Calu3 (cell line): ENCODE results near the gene MISFA. TPM values are rescaled to one million over a fixed set of nuclear protein-coding genes. Genes with fewer than 3 reads are reported as not detected.

ENCODE experiments used
- BruUV-seq: library from RNA; stranded (reverse); fragments of 400-500 nt; replicated peaks from 2 replicates; lab custom pipeline; 2021; lab: Mats Ljungman, UMichigan
- CTCF ChIA-PET: fragments of 300-600 bp; sonication (Branson Sonifier 250); formaldehyde crosslinking; loops from one replicate; lab custom pipeline; 2022; ENCODE audit warnings: antibody characterized with exemption; lab: Charles Lee
- DNase-seq: peaks from one replicate; pipeline ENCODE4 v3.0.0; 2022
- H3K27ac Mint-ChIP-seq: one replicate; pipeline ENCODE4 v1.8.0; 2022; ENCODE audit warnings: mixed read lengths; ENCODE audit not compliant: unreplicated experiment
- H3K27me3 Mint-ChIP-seq: one replicate; pipeline ENCODE4 v1.8.0; 2022; ENCODE audit warnings: mixed read lengths; ENCODE audit not compliant: unreplicated experiment
- H3K36me3 Mint-ChIP-seq: one replicate; pipeline ENCODE4 v1.8.0; 2022; ENCODE audit warnings: mild to moderate bottlenecking, moderate library complexity, mixed read lengths; ENCODE audit not compliant: insufficient read depth, unreplicated experiment
- H3K4me1 Mint-ChIP-seq: one replicate; pipeline ENCODE4 v1.8.0; 2022; ENCODE audit warnings: mild to moderate bottlenecking, low read depth, mixed read lengths; ENCODE audit not compliant: unreplicated experiment
- H3K4me3 Mint-ChIP-seq: one replicate; pipeline ENCODE4 v1.8.0; 2022; ENCODE audit warnings: mild to moderate bottlenecking, low read depth, moderate library complexity, mixed read lengths; ENCODE audit not compliant: unreplicated experiment
- H3K9me3 Mint-ChIP-seq: one replicate; pipeline ENCODE4 v1.8.0; 2022; ENCODE audit warnings: low read depth, mixed read lengths; ENCODE audit not compliant: unreplicated experiment
- CTCF ChIP-seq: fragments of 200-600 bp; IDR thresholded peaks from one replicate; pipeline ENCODE4 v1.8.0; 2022; ENCODE audit warnings: antibody characterized with exemption; ENCODE audit not compliant: unreplicated experiment
- intact Hi-C: fragments of 100-400 bp; cut with micrococcal nuclease; formaldehyde crosslinking; loops from one replicate; pipeline ENCODE4 v1.10.0; 2022; ENCODE audit not compliant: unreplicated experiment
- total RNA-seq: library from RNA; stranded (reverse); gene quantifications from 2 replicates; pipeline ENCODE4 v1.2.3, GENCODE V29; 2022

Gene MISFA
- total RNA-seq, 1 experiment from 2014 or later: 5.5 TPM

- DNase-seq: no peak
- no TSS peak for BruUV-seq
- no peak for TF ChIP-seq CTCF
- H3K27ac Mint-ChIP-seq: no peak overlapping the region
- no peak overlapping the region for H3K4me3 Mint-ChIP-seq
- H3K4me1 Mint-ChIP-seq: no peaks in the 10 kb centered on the region
- no peaks in the 10 kb centered on the region for H3K36me3 Mint-ChIP-seq
- CTCF ChIA-PET: interaction anchor here (0.7 kb wide), 1 partner anchor 48 kb away, joined by 4 read pairs; the partner anchor contains the start of gene TMEM86A
- H3K9me3 Mint-ChIP-seq: no peaks in the 10 kb centered on the region
- intact Hi-C loops: loop anchor here (2.0 kb wide), 1 partner anchor 110 kb away; no protein-coding TSS in a partner anchor
- H3K27me3 Mint-ChIP-seq: no peaks in the 10 kb centered on the region
These were observed 50.8 kb downstream of the MISFA start for GRCh38 chr11:18650353-18650752.

- BruUV-seq: no TSS peak
- Mint-ChIP-seq H3K27me3 (no peaks in the 10 kb centered on the region), H3K4me3 (no peak overlapping the region), H3K9me3 (no peaks in the 10 kb centered on the region), H3K4me1 (no peaks in the 10 kb centered on the region), H3K36me3 (no peaks in the 10 kb centered on the region), H3K27ac (no peak overlapping the region)
- CTCF ChIA-PET: no interaction called here
- TF ChIP-seq CTCF: peak; percentile 43
- intact Hi-C loops: loop anchor here (2.0 kb wide), 1 partner anchor 110 kb away; no protein-coding TSS in a partner anchor
- DNase-seq: peak; percentile 36
These were observed 51.4 kb downstream of the MISFA start for GRCh38 chr11:18650859-18651557.

Other genes with a start within 250 kb of the MISFA start
- 635 and 721 TPM in 2 replicates for gene LDHA, start 205.2 kb upstream of the MISFA start, total RNA-seq
- gene LDHC, start 187.5 kb upstream of the MISFA start, total RNA-seq: not detected in 2 replicates
- gene LDHAL6A, start 143.9 kb upstream of the MISFA start, total RNA-seq: not detected in 2 replicates
- 57.5 and 61.8 TPM in 2 replicates for gene TSG101, start 72.8 kb upstream of the MISFA start, total RNA-seq
- 23.1 and 25.9 TPM in 2 replicates for gene UEVLD, start 11.1 kb upstream of the MISFA start, total RNA-seq
- 32.1 and 37.5 TPM in 2 replicates for gene SPTY2D1, start 34.6 kb downstream of the MISFA start, total RNA-seq
- gene TMEM86A, start 99.0 kb downstream of the MISFA start, total RNA-seq: 8.8 and 11.9 TPM in 2 replicates
- not detected in 2 replicates for gene IGSF22, start 126.4 kb downstream of the MISFA start, total RNA-seq
- gene PTPN5, start 192.0 kb downstream of the MISFA start, total RNA-seq: not detected in 2 replicates